Measurements from ENCODE around the gene BCL7C. TPM values are rescaled to one million over a fixed set of nuclear protein-coding genes. Genes with fewer than 3 reads are reported as not detected.

The BCL7C gene
- total and polyA plus RNA-seq, 2 of the 8 experiments (the other 6 are each of a cell fraction or from before 2014, with no cell fraction given) = 8.6 to 17.2 TPM

DNA sequence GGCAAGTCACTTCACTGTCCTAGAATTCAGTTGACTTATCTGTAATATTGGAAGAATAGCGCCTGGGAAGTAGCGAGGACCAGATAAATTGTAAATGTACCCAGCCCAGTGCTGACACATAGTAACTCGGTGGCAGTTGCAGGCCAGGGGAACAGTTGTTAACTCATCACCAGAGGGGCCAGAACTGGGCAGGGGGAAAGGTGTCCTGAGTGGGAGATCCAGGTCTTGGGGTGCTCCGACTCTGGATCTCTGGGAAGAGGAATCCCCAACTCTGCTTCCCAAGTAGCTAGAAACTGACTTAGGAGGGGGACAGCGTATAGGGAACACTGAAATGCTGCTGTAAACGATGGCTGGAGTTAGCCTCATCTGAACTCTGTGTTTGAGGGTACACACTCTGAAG, 23.0 kb downstream of the BCL7C start:
- FAIRE-seq (no peak), DNase-seq (ENCODE audit: low read depth in 1 of 2, low spot score in 2 of 2) (no peak)
- no peaks in the 10 kb centered on the region for H3K9me3 ChIP-seq (ENCODE audit: insufficient read depth in 2 of 2, low read depth in 1 of 2, low read length in 1 of 2)
- no peak overlapping the region for H3K4me2 ChIP-seq (ENCODE audit: insufficient read depth in 1 of 2, low read depth in 2 of 2, low read length in 2 of 2)
- H3K9ac ChIP-seq (replicated peaks in 1 of 4; ENCODE audit: extremely low read depth in 1 of 4, low read depth in 3 of 4, low read length in 3 of 4) = no peak overlapping the region
- ChIA-PET POLR2A (ENCODE audit: partially characterized antibody) (interaction anchor here (1.3 to 1.4 kb wide), 2 partner anchors 9 to 22 kb away, joined by 3 read pairs; no protein-coding TSS in a partner anchor), CTCF (ENCODE audit: partially characterized antibody) (interaction anchor here (1.0 to 10.1 kb wide), 4 partner anchors 9 to 193 kb away, joined by 4 to 49 read pairs (median 4); no protein-coding TSS in a partner anchor)
- no peak overlapping the region for H2AK5ac ChIP-seq (ENCODE audit: low read depth, low read length)
- no peak overlapping the region for H3K14ac ChIP-seq (ENCODE audit: insufficient read length)
- peaks cover 0 to 2% (median 0%) of the 10 kb centered on the region in 4 experiments; a peak in 3 of 7 replicates for H3K4me1 ChIP-seq (replicated peaks in 1 of 4; ENCODE audit: control insufficient read depth in 3 of 4, insufficient read depth in 4 of 4, low read length in 3 of 4)
- 89% methylated on average over 6 of the region's 6 CpGs; no CpG with 5 or more reads in 1 of the 2 experiments for WGBS, 2 experiments (ENCODE audit: extremely low coverage in 1 of 2, insufficient coverage in 1 of 2, insufficient read length in 1 of 2, insufficient replicate concordance in 2 of 2, low coverage in 1 of 2, low lambda C conversion rate in 2 of 2, missing lambda C conversion rate in 1 of 2)
- H2BK5ac ChIP-seq (ENCODE audit: low read depth, low read length) = no peak overlapping the region
- no peaks in the 10 kb centered on the region for H3K36me3 ChIP-seq (ENCODE audit: control insufficient read depth in 2 of 4, insufficient read depth in 4 of 4, low read length in 3 of 4)
- H3K4me3 ChIP-seq (ENCODE audit: extremely low read depth in 1 of 4, insufficient read depth in 2 of 4, low read depth in 3 of 4, low read length in 4 of 4) = no peak overlapping the region
- no peak overlapping the region for H2AFZ ChIP-seq (ENCODE audit: low read length)
- no peak overlapping the region for H2BK120ac ChIP-seq (replicated peaks; ENCODE audit: low read depth, low read length)
- H3K4ac ChIP-seq (replicated peaks; ENCODE audit: insufficient read length, low read depth, low read length) = no peak overlapping the region
- H3K27me3 ChIP-seq (replicated peaks in 1 of 4; ENCODE audit: control insufficient read depth in 3 of 4, extremely low read depth in 1 of 4, insufficient read depth in 3 of 4, low read length in 3 of 4) = peaks cover 0 to 26% (median 11%) of the 10 kb centered on the region in 4 experiments; a peak in 5 of 7 replicates
- H3K23me2 ChIP-seq (ENCODE audit: low read depth, low read length) = peaks cover 8% of the 10 kb centered on the region
- no peak overlapping the region for H2BK15ac ChIP-seq (ENCODE audit: low read length)
- peaks cover 0 to under 1% of the 10 kb centered on the region in 2 experiments; a peak in 1 of 4 replicates for H3K79me2 ChIP-seq (ENCODE audit: control insufficient read depth in 1 of 2, insufficient read depth in 2 of 2, low read length in 2 of 2)
- no peak overlapping the region for H3K18ac ChIP-seq (ENCODE audit: extremely low read depth, low read length)
- no peak overlapping the region for H4K91ac ChIP-seq (replicated peaks; ENCODE audit: insufficient read length, low read length)
- no peak overlapping the region for H4K8ac ChIP-seq (ENCODE audit: extremely low read depth, insufficient read depth, low read length)
- no peak overlapping the region for H2BK20ac ChIP-seq (ENCODE audit: low read length)
- H3K27ac ChIP-seq (ENCODE audit: low read depth, low read length) = no peak overlapping the region
- H2BK12ac ChIP-seq (ENCODE audit: low read depth, low read length) = no peak overlapping the region
- H3K23ac ChIP-seq (ENCODE audit: insufficient read length) = no peak overlapping the region
- no peak overlapping the region for H4K5ac ChIP-seq (ENCODE audit: insufficient read length, low read depth, low read length)
- H3K56ac ChIP-seq (replicated peaks; ENCODE audit: insufficient read length, low read depth, low read length) = no peak overlapping the region
- H3K79me1 ChIP-seq (ENCODE audit: low read depth, low read length) = no peaks in the 10 kb centered on the region
- H4K20me1 ChIP-seq (replicated peaks in 1 of 2; ENCODE audit: control insufficient read depth in 1 of 2, insufficient read depth in 2 of 2, low read length in 2 of 2) = no peaks in the 10 kb centered on the region
- TF ChIP-seq JUN (IDR thresholded peaks at IDR 0.05; ENCODE audit: low read depth, low read length) (no peak), CREB1 (IDR thresholded peaks at IDR 0.05) (no peak), CEBPB (IDR thresholded peaks at IDR 0.05; ENCODE audit: low read depth, low read length) (no peak)
